ENCODE data around the gene FBXO27. TPM values are rescaled to one million over a fixed set of nuclear protein-coding genes. Genes with fewer than 3 reads are reported as not detected.
"Not testable (repeated sequence)": the region's sequence is repeated elsewhere in the genome, so short reads cannot be mapped to it uniquely, and the experiment has no call there.

Gene FBXO27
- total and polyA plus RNA-seq, 4 experiments from 2014 or later = 0.42 to 1.4 (median 0.75) TPM

DNA sequence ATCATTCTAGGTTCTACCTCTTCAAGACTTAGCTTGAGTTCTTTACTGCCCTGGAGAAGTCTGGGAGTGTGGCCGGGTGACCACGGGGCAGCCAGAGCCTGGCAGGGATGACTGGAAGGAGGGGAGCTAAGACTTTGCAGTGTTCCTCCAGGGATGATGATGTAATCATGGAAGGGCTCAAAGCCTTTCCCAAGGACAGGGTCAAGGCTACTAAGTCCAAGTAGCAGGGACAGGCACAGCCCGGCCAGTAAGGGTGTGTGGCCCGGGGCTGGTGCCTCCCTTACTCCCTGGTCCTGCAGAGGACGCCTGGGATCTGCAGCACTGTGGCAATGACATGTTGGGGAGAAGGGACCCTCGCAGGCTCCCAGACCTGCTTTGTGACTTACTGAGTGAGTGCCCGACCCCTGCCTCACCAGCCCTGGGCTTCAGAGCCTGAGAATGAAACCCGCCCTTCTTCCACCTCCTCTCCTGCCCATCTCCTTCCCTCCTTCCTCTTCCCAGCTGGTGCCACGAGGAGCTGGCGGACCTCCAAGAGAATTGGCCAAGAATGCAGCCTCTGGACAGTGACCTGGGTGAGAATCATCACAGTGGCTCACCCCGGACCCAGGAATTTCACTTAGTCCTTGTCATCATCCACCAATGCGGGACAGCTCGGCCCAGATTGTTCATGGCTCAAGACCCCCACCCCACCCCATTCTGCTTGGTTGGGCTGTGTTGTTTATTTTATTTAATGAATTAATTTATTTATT, 41.2 kb downstream of the FBXO27 start:
- Mint-ChIP-seq H3K4me3 (no peak overlapping the region), H3K27ac (no peak overlapping the region), H3K27me3 (peaks cover 16 to 22% of the 10 kb centered on the region in 2 donors), H3K4me1 (no peaks in the 10 kb centered on the region), H3K36me3 (no peaks in the 10 kb centered on the region), H3K9me3 (peaks cover 0 to 6% (median under 1%) of the 10 kb centered on the region in 8 donors)
- no peaks in the 10 kb centered on the region for H3K27me3 ChIP-seq (ENCODE audit: insufficient read depth, low read length)
- no peaks in the 10 kb centered on the region for H3K4me1 ChIP-seq (ENCODE audit: insufficient read depth, low read length)
- no peak overlapping the region for H3K27ac ChIP-seq (ENCODE audit: low read depth, low read length)
- DNase-seq = no peak
- no peaks in the 10 kb centered on the region for H3K36me3 ChIP-seq (ENCODE audit: insufficient read depth, low read length)
- intact Hi-C loops (cut with micrococcal nuclease) = no loop called here
- CTCF ChIA-PET (ENCODE audit: partially characterized antibody) = no interaction called here
- H3K4me3 ChIP-seq (ENCODE audit: low read length in 2 of 2) = no peak overlapping the region
- POLR2A ChIA-PET (ENCODE audit: partially characterized antibody) = no interaction called here
- H3K9me3 ChIP-seq (ENCODE audit: control insufficient read depth in 1 of 2, low read length in 2 of 2) = no peaks in the 10 kb centered on the region

DNA sequence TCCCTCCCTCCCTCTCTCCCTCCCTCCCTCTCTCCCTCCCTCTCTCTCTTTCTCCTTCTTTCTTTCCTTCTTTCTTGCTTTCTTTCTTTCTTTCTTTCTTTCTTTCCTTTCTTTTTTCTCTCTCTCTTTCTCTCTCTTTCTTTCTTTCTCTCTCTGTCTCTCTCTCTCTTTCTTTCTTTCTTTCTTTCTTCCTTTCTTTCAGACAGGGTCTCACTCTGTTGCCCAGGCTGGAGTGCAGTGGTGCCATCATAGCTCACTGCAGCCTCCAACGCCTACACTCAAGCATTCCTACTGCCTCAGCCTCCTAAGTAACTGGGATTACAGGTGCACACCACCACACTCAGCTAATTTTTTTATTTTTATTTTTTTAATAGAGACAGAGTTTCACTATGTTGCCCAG, 42.7 kb downstream of the FBXO27 start:
- intact Hi-C loops (cut with micrococcal nuclease); H3K4me3 ChIP-seq (ENCODE audit: low read length in 2 of 2); CTCF ChIA-PET (ENCODE audit: partially characterized antibody); H3K4me3 Mint-ChIP-seq; POLR2A ChIA-PET (ENCODE audit: partially characterized antibody); H3K27ac ChIP-seq (ENCODE audit: low read depth, low read length); H3K36me3 ChIP-seq (ENCODE audit: insufficient read depth, low read length); H3K4me1 Mint-ChIP-seq; H3K27me3 ChIP-seq (ENCODE audit: insufficient read depth, low read length); H3K4me1 ChIP-seq (ENCODE audit: insufficient read depth, low read length); H3K9me3 Mint-ChIP-seq; DNase-seq; H3K36me3 Mint-ChIP-seq; H3K27ac Mint-ChIP-seq; H3K9me3 ChIP-seq (ENCODE audit: control insufficient read depth in 1 of 2, low read length in 2 of 2): not testable (repeated sequence)
- peaks cover 16 to 20% of the 10 kb centered on the region in 2 donors for H3K27me3 Mint-ChIP-seq

GRCh38 chr19:38989066-38989605, 43.2 kb downstream of the FBXO27 start:
- DNase-seq = no peak
- Histone ChIP-seq H3K27me3 (ENCODE audit: insufficient read depth, low read length) (no peaks in the 10 kb centered on the region), H3K27ac (ENCODE audit: low read depth, low read length) (no peak overlapping the region), H3K4me1 (ENCODE audit: insufficient read depth, low read length) (no peaks in the 10 kb centered on the region), H3K36me3 (ENCODE audit: insufficient read depth, low read length) (no peaks in the 10 kb centered on the region), H3K9me3 (ENCODE audit: control insufficient read depth in 1 of 2, low read length in 2 of 2) (no peaks in the 10 kb centered on the region), H3K4me3 (ENCODE audit: low read length in 2 of 2) (no peak overlapping the region)
- intact Hi-C loops (cut with micrococcal nuclease) = no loop called here
- peaks cover 16 to 20% of the 10 kb centered on the region in 2 donors for H3K27me3 Mint-ChIP-seq
- H3K27ac Mint-ChIP-seq = no peak overlapping the region
- ChIA-PET CTCF (ENCODE audit: partially characterized antibody) (no interaction called here), POLR2A (ENCODE audit: partially characterized antibody) (no interaction called here)
- peaks cover 0 to 8% (median under 1%) of the 10 kb centered on the region in 8 donors for H3K9me3 Mint-ChIP-seq
- H3K4me3 Mint-ChIP-seq = no peak overlapping the region
- H3K36me3 Mint-ChIP-seq = no peaks in the 10 kb centered on the region
- H3K4me1 Mint-ChIP-seq = no peaks in the 10 kb centered on the region

DNA sequence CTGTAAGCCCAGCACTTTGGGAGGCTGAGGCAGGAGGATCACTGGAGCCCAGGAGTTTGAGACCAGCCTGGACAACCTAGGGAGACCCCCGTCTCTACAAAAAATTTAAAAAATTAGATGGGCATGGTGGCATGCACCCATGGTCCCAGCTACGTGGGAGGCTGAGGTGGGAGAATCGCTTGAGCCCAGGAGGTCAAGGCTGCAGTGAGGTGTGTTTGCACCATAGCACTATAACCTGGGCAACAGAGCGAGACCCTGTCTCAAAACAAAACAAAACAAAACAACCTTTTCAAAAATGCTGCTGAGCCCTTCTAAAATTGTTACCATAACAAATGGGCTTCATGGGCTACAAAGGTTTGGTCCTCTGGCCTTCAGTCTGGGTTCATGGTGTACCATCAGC, 43.7 kb downstream of the FBXO27 start:
- intact Hi-C loops (cut with micrococcal nuclease) = not testable (repeated sequence)

GRCh38 chr19:38987745-38988144, 44.6 kb downstream of the FBXO27 start:
- H3K9me3 Mint-ChIP-seq; H3K27me3 ChIP-seq (ENCODE audit: insufficient read depth, low read length); POLR2A ChIA-PET (ENCODE audit: partially characterized antibody); H3K9me3 ChIP-seq (ENCODE audit: control insufficient read depth in 1 of 2, low read length in 2 of 2); H3K4me1 ChIP-seq (ENCODE audit: insufficient read depth, low read length); H3K4me3 ChIP-seq (ENCODE audit: low read length in 2 of 2); H3K4me1 Mint-ChIP-seq; H3K4me3 Mint-ChIP-seq; DNase-seq; H3K36me3 Mint-ChIP-seq; H3K36me3 ChIP-seq (ENCODE audit: insufficient read depth, low read length); H3K27ac Mint-ChIP-seq; H3K27ac ChIP-seq (ENCODE audit: low read depth, low read length); intact Hi-C loops (cut with micrococcal nuclease); CTCF ChIA-PET (ENCODE audit: partially characterized antibody): not testable (repeated sequence)
- peaks cover 16% of the 10 kb centered on the region in 2 donors for H3K27me3 Mint-ChIP-seq

More for the DNA sequence above, 43.7 kb downstream of the FBXO27 start:
- H3K27ac ChIP-seq (ENCODE audit: low read depth, low read length); H3K36me3 ChIP-seq (ENCODE audit: insufficient read depth, low read length); DNase-seq; H3K4me1 ChIP-seq (ENCODE audit: insufficient read depth, low read length); H3K9me3 Mint-ChIP-seq; H3K4me3 ChIP-seq (ENCODE audit: low read length in 2 of 2); H3K27me3 ChIP-seq (ENCODE audit: insufficient read depth, low read length); CTCF ChIA-PET (ENCODE audit: partially characterized antibody); H3K9me3 ChIP-seq (ENCODE audit: control insufficient read depth in 1 of 2, low read length in 2 of 2); H3K4me3 Mint-ChIP-seq; H3K4me1 Mint-ChIP-seq; H3K36me3 Mint-ChIP-seq; POLR2A ChIA-PET (ENCODE audit: partially characterized antibody); H3K27ac Mint-ChIP-seq: not testable (repeated sequence)
- peaks cover 16 to 18% of the 10 kb centered on the region in 2 donors for H3K27me3 Mint-ChIP-seq

DNA sequence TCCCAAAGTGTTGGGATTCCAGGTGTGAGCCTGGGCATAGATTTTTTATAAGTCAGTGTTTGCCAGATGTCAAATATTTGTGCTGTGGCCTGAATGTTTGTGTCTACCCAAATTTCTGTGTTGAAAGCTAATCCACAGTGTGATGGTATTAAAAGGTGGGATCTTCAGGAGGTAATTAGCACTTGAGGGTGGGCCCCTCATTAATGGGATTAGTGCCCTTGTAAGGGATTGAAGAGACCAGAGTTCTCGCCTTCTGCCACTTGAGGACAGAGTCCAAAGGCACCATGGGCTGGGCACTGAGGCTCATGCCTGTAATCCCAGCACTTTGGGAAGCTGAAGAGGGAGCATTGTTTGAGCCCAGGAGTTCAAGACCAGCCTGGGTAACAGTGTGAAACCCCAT, 47.1 kb downstream of the FBXO27 start:
- Mint-ChIP-seq H3K36me3 (peaks cover 0 to 1% of the 10 kb centered on the region in 2 donors), H3K4me1 (no peaks in the 10 kb centered on the region), H3K9me3 (peaks cover 0 to 11% (median 2%) of the 10 kb centered on the region in 8 donors), H3K27ac (no peak overlapping the region), H3K27me3 (peaks cover 8 to 11% of the 10 kb centered on the region in 2 donors), H3K4me3 (no peak overlapping the region)
- Histone ChIP-seq H3K36me3 (ENCODE audit: insufficient read depth, low read length) (no peaks in the 10 kb centered on the region), H3K27me3 (ENCODE audit: insufficient read depth, low read length) (no peaks in the 10 kb centered on the region), H3K9me3 (ENCODE audit: control insufficient read depth in 1 of 2, low read length in 2 of 2) (no peaks in the 10 kb centered on the region), H3K4me1 (ENCODE audit: insufficient read depth, low read length) (no peaks in the 10 kb centered on the region), H3K4me3 (ENCODE audit: low read length in 2 of 2) (no peak overlapping the region), H3K27ac (ENCODE audit: low read depth, low read length) (no peak overlapping the region)
- DNase-seq = no peak
- POLR2A ChIA-PET (ENCODE audit: partially characterized antibody) = no interaction called here
- CTCF ChIA-PET (ENCODE audit: partially characterized antibody) = no interaction called here
- intact Hi-C loops (cut with micrococcal nuclease) = no loop called here

- Mint-ChIP-seq H3K27me3 (peaks cover 11 to 18% of the 10 kb centered on the region in 2 donors), H3K27ac (no peak overlapping the region), H3K36me3 (peaks cover 0 to 1% of the 10 kb centered on the region in 2 donors), H3K9me3 (peaks cover 0 to 11% (median 3%) of the 10 kb centered on the region in 8 donors), H3K4me3 (no peak overlapping the region), H3K4me1 (peaks cover 0 to 10% (median 3%) of the 10 kb centered on the region in 4 donors)
- no peaks in the 10 kb centered on the region for H3K36me3 ChIP-seq (ENCODE audit: insufficient read depth, low read length)
- no peak overlapping the region for H3K27ac ChIP-seq (ENCODE audit: low read depth, low read length)
- H3K27me3 ChIP-seq (ENCODE audit: insufficient read depth, low read length) = no peaks in the 10 kb centered on the region
- no peaks in the 10 kb centered on the region for H3K9me3 ChIP-seq (ENCODE audit: control insufficient read depth in 1 of 2, low read length in 2 of 2)
- no peak for DNase-seq
- POLR2A ChIA-PET (ENCODE audit: partially characterized antibody) = no interaction called here
- no peak overlapping the region for H3K4me3 ChIP-seq (ENCODE audit: low read length in 2 of 2)
- intact Hi-C loops (cut with micrococcal nuclease) = no loop called here
- H3K4me1 ChIP-seq (ENCODE audit: insufficient read depth, low read length) = no peaks in the 10 kb centered on the region
- CTCF ChIA-PET (ENCODE audit: partially characterized antibody) = no interaction called here
These were observed 51.6 kb downstream of the FBXO27 start for GRCh38 chr19:38980583-38981374.
